PFSK-1 (cell line): ENCODE measurements around the gene SESN1.

ENCODE experiments used
- FOXP2 ChIP-seq: optimal IDR thresholded peaks from 2 replicates; pipeline ENCODE3; 2011; ENCODE audit warnings: borderline replicate concordance, control low read depth, inconsistent platforms; ENCODE audit not compliant: insufficient read depth; ENCODE audit errors: extremely low read length, extremely low read depth
- POLR2AphosphoS5 ChIP-seq: IDR thresholded peaks from 2 replicates; pipeline ENCODE4 v1.6.1; 2012; ENCODE audit warnings: low read depth, mild to moderate bottlenecking, control low read depth, low read length, moderate library complexity
- REST ChIP-seq, 2 experiments: IDR thresholded peaks; 2 replicates each; pipeline versions ENCODE4 v1.6.1 to v1.8.0; 2011 to 2012; ENCODE audit warnings: low read depth in 2 of 2, low read length in 2 of 2, control low read depth in 1 of 2, inconsistent platforms in 1 of 2, mild to moderate bottlenecking in 1 of 2, moderate library complexity in 1 of 2; ENCODE audit not compliant: insufficient read depth in 1 of 2
- SIN3A ChIP-seq: IDR thresholded peaks from 2 replicates; pipeline ENCODE4 v1.6.1; 2012; ENCODE audit warnings: mild to moderate bottlenecking, low read length, moderate library complexity, borderline replicate concordance; ENCODE audit not compliant: insufficient read depth
- TAF1 ChIP-seq: IDR thresholded peaks from 2 replicates; pipeline ENCODE4 v1.6.1; 2012; ENCODE audit warnings: low read length, control low read depth, borderline replicate concordance; ENCODE audit not compliant: insufficient read depth

- TF ChIP-seq POLR2AphosphoS5: no peak
- TF ChIP-seq TAF1: no peak
- no peak for TF ChIP-seq REST (IDR thresholded peaks at IDR 0.05; ENCODE audit: insufficient read depth in 1 of 2, low read depth in 2 of 2, low read length in 2 of 2)
- no peak for TF ChIP-seq SIN3A
- TF ChIP-seq FOXP2: no peak
Measured at GRCh38 chr6:109009962-109010704, 84.5 kb downstream of the SESN1 start.
